ENCODE results near the gene BLTP3B.
A peak's percentile ranks its signal among the peaks of the same experiment; 100 is the strongest.

Gene BLTP3B

GRCh38 chr12:100133200-100133599, 9.5 kb downstream of the BLTP3B start:
- FAIRE-seq (no peak), DNase-seq (ENCODE audit: insufficient read length, low spot score) (no peak)

GRCh38 chr12:100128512-100128908, 14.2 kb downstream of the BLTP3B start:
- DNase-seq (ENCODE audit: insufficient read length, low spot score) = no peak
- no peak for FAIRE-seq
- TF ChIP-seq CTCF (IDR thresholded peaks at IDR 0.05; ENCODE audit: insufficient read depth, missing control alignments) = peak; percentile 17

More at GRCh38 chr12:100133200-100133599, 9.5 kb downstream of the BLTP3B start:
- no peak for TF ChIP-seq CTCF (IDR thresholded peaks at IDR 0.05; ENCODE audit: insufficient read depth, missing control alignments)

GRCh38 chr12:100127766-100128511, 14.7 kb downstream of the BLTP3B start:
- FAIRE-seq (no peak), DNase-seq (ENCODE audit: insufficient read length, low spot score) (no peak)

GRCh38 chr12:100123316-100124095, 19.2 kb downstream of the BLTP3B start:
- DNase-seq (ENCODE audit: insufficient read length, low spot score) = no peak
- no peak for FAIRE-seq
- TF ChIP-seq CTCF (IDR thresholded peaks at IDR 0.05; ENCODE audit: insufficient read depth, missing control alignments) = no peak

More at GRCh38 chr12:100127766-100128511, 14.7 kb downstream of the BLTP3B start:
- TF ChIP-seq CTCF (IDR thresholded peaks at IDR 0.05; ENCODE audit: insufficient read depth, missing control alignments) = no peak

- FAIRE-seq (peak; percentile 11), DNase-seq (ENCODE audit: insufficient read length, low spot score) (no peak)
- no peak for TF ChIP-seq CTCF (IDR thresholded peaks at IDR 0.05; ENCODE audit: insufficient read depth, missing control alignments)
Observed at GRCh38 chr12:100120355-100120754, 22.3 kb downstream of the BLTP3B start.

GRCh38 chr12:100115291-100115690, 27.4 kb downstream of the BLTP3B start:
- FAIRE-seq (no peak), DNase-seq (ENCODE audit: insufficient read length, low spot score) (no peak)
- TF ChIP-seq CTCF (IDR thresholded peaks at IDR 0.05; ENCODE audit: insufficient read depth, missing control alignments) = no peak

- no peak for TF ChIP-seq CTCF (IDR thresholded peaks at IDR 0.05; ENCODE audit: insufficient read depth, missing control alignments)
- DNase-seq (ENCODE audit: insufficient read length, low spot score) (no peak), FAIRE-seq (no peak)
Observed at GRCh38 chr12:100114574-100114973, 28.1 kb downstream of the BLTP3B start.

Measured in D721Med (cell line).